Ishikawa (cell line): ENCODE measurements around the gene RAPGEF5.

Source experiments
- EP300 ChIP-seq: IDR thresholded peaks from 2 replicates; pipeline ENCODE4 v1.6.1; 2012; ENCODE audit warnings: borderline replicate concordance
- RAD21 ChIP-seq: IDR thresholded peaks from 2 replicates; pipeline ENCODE4 v1.6.1; 2012; ENCODE audit warnings: low read depth
- TAF1 ChIP-seq: IDR thresholded peaks from 2 replicates; pipeline ENCODE4 v1.6.1; 2012; ENCODE audit warnings: low read depth, mild to moderate bottlenecking
- TEAD4 ChIP-seq: IDR thresholded peaks from 2 replicates; pipeline ENCODE4 v1.6.1; 2012
- USF1 ChIP-seq: IDR thresholded peaks from 2 replicates; pipeline ENCODE4 v1.6.1; 2012
- YY1 ChIP-seq: IDR thresholded peaks from 2 replicates; pipeline ENCODE4 v1.6.1; 2012; ENCODE audit warnings: low read depth
- TF ChIP-seq, protein P1 (sequence below): IDR thresholded peaks from 2 replicates; pipeline ENCODE4 v1.6.1; 2012; ENCODE audit warnings: low read depth, mild to moderate bottlenecking
- TF ChIP-seq, protein P2 (sequence below): IDR thresholded peaks from 2 replicates; pipeline ENCODE4 v1.6.1; 2012

DNA sequence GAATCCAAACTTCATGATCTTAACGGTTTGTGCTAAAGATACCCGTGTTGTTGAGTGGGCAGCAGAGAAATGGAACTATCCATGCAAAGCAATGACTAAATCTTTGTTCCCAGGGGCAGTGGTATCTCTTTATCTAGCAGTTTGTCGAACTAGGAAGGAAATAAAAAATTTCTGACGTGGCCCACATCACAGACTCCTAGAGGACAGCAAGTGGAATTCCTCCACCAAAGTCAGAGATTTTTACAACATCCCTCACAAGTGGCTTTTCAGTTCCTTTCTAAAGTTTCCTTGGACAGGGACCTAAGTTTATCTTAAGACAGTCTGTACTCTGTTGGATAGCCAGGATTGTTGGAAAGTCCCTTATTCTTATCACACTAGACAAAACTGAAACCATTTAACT is 136.0 kb downstream of the RAPGEF5 start:
- TF ChIP-seq YY1 (no peak), TAF1 (no peak), TEAD4 (no peak), RAD21 (no peak), USF1 (no peak), EP300 (no peak)
- TF ChIP-seq, protein P1, sequence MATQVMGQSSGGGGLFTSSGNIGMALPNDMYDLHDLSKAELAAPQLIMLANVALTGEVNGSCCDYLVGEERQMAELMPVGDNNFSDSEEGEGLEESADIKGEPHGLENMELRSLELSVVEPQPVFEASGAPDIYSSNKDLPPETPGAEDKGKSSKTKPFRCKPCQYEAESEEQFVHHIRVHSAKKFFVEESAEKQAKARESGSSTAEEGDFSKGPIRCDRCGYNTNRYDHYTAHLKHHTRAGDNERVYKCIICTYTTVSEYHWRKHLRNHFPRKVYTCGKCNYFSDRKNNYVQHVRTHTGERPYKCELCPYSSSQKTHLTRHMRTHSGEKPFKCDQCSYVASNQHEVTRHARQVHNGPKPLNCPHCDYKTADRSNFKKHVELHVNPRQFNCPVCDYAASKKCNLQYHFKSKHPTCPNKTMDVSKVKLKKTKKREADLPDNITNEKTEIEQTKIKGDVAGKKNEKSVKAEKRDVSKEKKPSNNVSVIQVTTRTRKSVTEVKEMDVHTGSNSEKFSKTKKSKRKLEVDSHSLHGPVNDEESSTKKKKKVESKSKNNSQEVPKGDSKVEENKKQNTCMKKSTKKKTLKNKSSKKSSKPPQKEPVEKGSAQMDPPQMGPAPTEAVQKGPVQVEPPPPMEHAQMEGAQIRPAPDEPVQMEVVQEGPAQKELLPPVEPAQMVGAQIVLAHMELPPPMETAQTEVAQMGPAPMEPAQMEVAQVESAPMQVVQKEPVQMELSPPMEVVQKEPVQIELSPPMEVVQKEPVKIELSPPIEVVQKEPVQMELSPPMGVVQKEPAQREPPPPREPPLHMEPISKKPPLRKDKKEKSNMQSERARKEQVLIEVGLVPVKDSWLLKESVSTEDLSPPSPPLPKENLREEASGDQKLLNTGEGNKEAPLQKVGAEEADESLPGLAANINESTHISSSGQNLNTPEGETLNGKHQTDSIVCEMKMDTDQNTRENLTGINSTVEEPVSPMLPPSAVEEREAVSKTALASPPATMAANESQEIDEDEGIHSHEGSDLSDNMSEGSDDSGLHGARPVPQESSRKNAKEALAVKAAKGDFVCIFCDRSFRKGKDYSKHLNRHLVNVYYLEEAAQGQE = no peak
- TF ChIP-seq, protein P2, sequence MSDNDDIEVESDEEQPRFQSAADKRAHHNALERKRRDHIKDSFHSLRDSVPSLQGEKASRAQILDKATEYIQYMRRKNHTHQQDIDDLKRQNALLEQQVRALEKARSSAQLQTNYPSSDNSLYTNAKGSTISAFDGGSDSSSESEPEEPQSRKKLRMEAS = no peak
